ENCODE measurements around the gene C3.

Gene C3

DNA sequence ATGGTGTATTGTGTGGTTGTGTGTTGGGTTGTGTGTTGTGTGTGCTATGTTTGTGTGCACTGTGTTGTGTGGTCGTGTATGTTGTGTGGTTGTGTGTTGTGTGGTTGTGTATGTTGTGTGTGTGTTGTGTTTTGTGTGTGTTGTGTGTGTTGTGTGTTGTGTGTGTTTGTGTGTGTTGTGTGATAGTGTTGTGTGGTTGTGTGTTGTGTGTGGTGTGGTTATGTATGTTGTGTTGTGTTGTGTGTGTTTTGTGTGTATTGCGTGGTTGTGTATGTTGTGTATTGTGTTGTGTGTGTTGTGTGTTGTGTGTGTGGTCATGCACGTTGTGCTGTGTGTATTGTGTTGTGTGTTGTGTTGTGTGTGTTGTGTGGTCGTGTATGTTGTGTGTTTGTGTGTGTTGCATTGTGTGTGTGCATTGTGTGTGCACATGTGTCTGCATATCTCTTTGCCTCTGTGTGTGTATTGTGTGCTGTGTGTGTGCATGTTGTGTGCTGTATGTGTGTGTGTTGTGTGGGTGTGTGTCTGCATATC lies 2.9 kb downstream of the C3 start:
- no peak overlapping the region for H3K4me3 ChIP-seq (ENCODE audit: low read length)
- H3K9me3 ChIP-seq (ENCODE audit: insufficient read depth, low read depth, low read length): no peaks in the 10 kb centered on the region
- H3K9ac ChIP-seq (ENCODE audit: low read depth, low read length): no peak overlapping the region
- H3K27ac ChIP-seq (ENCODE audit: low read depth, low read length): no peak overlapping the region
- no peaks in the 10 kb centered on the region for H3K4me1 ChIP-seq (ENCODE audit: insufficient read depth, low read length)
- WGBS: 78% methylated on average over 4 of the region's 4 CpGs
- no peaks in the 10 kb centered on the region for H3K36me3 ChIP-seq (ENCODE audit: insufficient read depth, low read length)
- no peaks in the 10 kb centered on the region for H3K27me3 ChIP-seq (ENCODE audit: insufficient read depth, low read length)

DNA sequence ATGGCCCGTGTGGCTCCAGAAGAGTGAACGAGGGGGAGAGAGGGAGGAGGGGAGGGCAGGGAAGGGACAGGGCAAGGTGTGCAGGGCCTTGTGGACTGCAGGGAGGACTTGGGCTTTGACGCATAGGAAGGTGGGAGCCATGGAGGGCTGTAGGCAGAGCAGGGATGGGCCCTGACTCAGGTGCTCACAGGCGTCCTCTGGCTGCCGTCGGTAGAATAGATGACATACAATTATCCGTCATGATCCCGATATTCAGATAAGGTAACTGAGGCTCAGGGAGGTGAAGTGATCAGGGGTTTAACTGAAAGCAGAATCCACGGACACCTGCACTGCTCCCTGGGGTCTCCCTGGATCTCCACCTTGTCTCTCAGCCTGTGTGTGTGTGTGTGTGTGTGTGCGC lies 3.4 kb downstream of the C3 start:
- no peak overlapping the region for H3K4me3 ChIP-seq (ENCODE audit: low read length)
- WGBS: 76% methylated on average over 10 of the region's 10 CpGs
- H3K36me3 ChIP-seq (ENCODE audit: insufficient read depth, low read length): no peaks in the 10 kb centered on the region
- no peak overlapping the region for H3K27ac ChIP-seq (ENCODE audit: low read depth, low read length)
- no peaks in the 10 kb centered on the region for H3K4me1 ChIP-seq (ENCODE audit: insufficient read depth, low read length)
- H3K9ac ChIP-seq (ENCODE audit: low read depth, low read length): no peak overlapping the region
- no peaks in the 10 kb centered on the region for H3K9me3 ChIP-seq (ENCODE audit: insufficient read depth, low read depth, low read length)
- no peaks in the 10 kb centered on the region for H3K27me3 ChIP-seq (ENCODE audit: insufficient read depth, low read length)

DNA sequence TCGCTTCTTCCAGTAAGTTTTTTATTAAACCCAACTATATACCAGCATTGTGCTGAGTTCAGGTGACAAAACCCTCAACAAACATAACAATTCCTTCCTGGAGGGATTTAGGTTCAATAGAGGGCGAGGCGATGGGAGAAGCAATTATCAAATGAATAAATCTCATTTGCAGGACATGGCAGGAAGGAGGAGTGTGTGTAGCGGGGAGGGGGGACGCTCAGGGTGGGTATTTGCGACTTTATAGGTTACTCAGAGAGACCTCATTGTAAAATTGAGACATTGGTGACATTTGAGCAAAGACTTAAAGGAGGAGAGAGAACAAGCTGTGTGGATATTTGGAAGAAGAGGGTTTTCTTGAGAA lies 3.9 kb downstream of the C3 start:
- no peak overlapping the region for H3K9ac ChIP-seq (ENCODE audit: low read depth, low read length)
- H3K36me3 ChIP-seq (ENCODE audit: insufficient read depth, low read length): no peaks in the 10 kb centered on the region
- H3K4me1 ChIP-seq (ENCODE audit: insufficient read depth, low read length): no peaks in the 10 kb centered on the region
- no peak overlapping the region for H3K27ac ChIP-seq (ENCODE audit: low read depth, low read length)
- no peaks in the 10 kb centered on the region for H3K9me3 ChIP-seq (ENCODE audit: insufficient read depth, low read depth, low read length)
- no peak overlapping the region for H3K4me3 ChIP-seq (ENCODE audit: low read length)
- peaks cover 3% of the 10 kb centered on the region; the same call in 1 of the 2 replicates for H3K27me3 ChIP-seq (ENCODE audit: insufficient read depth, low read length)
- 54% methylated on average over 6 of the region's 6 CpGs for WGBS

DNA sequence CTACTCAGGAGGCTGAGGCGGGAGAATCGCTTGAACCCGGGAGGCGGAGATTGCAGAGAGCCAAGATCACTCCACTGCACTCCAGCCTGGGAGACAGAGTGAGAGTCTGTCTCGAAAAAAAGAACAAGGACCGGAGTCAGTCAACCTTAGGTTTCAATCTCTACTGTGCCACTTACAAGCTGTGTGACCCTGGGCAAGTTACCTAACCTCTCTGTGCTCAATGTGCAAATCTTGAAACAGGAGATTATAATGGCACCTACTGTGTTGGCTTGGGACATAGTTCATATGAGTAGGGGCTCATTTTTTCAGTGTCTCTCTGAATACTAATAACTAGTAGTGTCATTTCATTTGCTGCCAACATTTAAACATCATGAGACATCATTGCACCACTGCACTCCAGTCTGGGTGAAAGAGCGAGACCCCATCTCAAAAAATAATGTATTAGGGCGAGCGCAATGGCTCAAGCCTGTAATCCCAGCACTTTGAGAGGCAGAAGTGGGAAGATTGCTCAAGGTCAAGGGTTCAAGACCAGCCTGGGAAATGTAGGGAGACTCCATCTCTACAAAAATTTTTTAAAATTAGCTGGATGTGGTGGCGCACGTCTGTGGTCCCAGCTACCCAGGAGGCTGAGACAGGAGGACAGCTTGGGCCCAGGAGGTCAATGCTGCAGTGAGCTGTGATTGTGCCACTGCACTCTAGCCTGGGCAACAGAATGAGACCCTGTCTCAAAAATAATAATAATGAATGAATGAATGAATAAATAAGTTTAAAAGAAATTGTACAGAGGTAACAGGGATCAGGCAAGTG lies 5.5 kb downstream of the C3 start:
- H3K9me3 ChIP-seq (ENCODE audit: insufficient read depth, low read depth, low read length): no peaks in the 10 kb centered on the region
- no peaks in the 10 kb centered on the region for H3K36me3 ChIP-seq (ENCODE audit: insufficient read depth, low read length)
- H3K4me3 ChIP-seq (ENCODE audit: low read length): no peak overlapping the region
- 81% methylated on average over 11 of the region's 11 CpGs for WGBS
- H3K4me1 ChIP-seq (ENCODE audit: insufficient read depth, low read length): no peaks in the 10 kb centered on the region
- H3K9ac ChIP-seq (ENCODE audit: low read depth, low read length): no peak overlapping the region
- H3K27me3 ChIP-seq (ENCODE audit: insufficient read depth, low read length): peaks cover 19% of the 10 kb centered on the region
- H3K27ac ChIP-seq (ENCODE audit: low read depth, low read length): no peak overlapping the region

DNA sequence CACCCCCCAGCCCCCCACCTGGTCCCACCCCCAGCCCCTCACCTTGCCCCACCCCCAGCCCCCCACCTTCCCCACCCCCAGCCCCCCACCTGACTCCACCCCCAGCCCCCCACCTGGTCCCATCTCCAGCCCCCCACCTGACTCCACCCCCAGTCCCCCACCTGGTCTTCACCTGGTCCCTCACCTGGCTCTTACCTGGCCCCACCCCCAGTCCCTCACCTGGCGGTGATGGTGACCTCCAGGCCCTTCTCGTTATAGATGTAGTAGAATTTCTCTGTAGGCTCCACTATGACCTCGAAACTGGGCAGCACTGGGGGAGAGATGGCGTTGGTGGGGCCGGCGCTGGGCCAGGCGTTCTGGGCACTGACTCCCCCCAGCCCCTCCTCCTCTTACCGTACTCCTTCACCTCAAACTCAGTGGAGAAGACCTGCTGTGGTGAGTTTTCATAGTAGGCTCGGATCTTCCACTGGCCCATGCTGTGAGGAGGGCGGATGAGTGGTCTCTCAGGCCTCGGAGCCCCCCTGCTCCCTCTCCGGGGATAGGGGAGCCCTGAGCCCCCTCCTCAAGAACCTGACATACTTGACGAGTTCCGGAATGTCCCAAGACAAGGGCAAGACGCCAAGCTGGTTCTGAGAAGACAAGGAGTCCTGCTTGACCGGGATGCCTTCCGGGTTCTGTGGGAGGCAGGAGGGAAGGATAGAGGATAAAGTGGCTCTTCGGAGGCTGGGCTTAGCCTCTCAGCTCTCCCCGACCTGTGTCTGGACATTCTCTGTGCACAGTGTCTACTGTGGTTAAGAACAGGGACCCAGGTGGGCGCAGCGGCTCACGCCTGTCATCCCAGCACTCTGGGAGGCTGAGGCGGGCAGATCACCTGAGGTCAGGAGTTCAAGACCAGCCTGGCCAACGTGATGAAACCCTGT lies 6.4 kb downstream of the C3 start:
- no peak overlapping the region for H3K9ac ChIP-seq (ENCODE audit: low read depth, low read length)
- H3K27ac ChIP-seq (ENCODE audit: low read depth, low read length): no peak overlapping the region
- no peaks in the 10 kb centered on the region for H3K4me1 ChIP-seq (ENCODE audit: insufficient read depth, low read length)
- no peaks in the 10 kb centered on the region for H3K36me3 ChIP-seq (ENCODE audit: insufficient read depth, low read length)
- no peaks in the 10 kb centered on the region for H3K9me3 ChIP-seq (ENCODE audit: insufficient read depth, low read depth, low read length)
- 87% methylated on average over 21 of the region's 24 CpGs for WGBS
- peaks cover 27% of the 10 kb centered on the region for H3K27me3 ChIP-seq (ENCODE audit: insufficient read depth, low read length)
- H3K4me3 ChIP-seq (ENCODE audit: low read length): no peak overlapping the region

DNA sequence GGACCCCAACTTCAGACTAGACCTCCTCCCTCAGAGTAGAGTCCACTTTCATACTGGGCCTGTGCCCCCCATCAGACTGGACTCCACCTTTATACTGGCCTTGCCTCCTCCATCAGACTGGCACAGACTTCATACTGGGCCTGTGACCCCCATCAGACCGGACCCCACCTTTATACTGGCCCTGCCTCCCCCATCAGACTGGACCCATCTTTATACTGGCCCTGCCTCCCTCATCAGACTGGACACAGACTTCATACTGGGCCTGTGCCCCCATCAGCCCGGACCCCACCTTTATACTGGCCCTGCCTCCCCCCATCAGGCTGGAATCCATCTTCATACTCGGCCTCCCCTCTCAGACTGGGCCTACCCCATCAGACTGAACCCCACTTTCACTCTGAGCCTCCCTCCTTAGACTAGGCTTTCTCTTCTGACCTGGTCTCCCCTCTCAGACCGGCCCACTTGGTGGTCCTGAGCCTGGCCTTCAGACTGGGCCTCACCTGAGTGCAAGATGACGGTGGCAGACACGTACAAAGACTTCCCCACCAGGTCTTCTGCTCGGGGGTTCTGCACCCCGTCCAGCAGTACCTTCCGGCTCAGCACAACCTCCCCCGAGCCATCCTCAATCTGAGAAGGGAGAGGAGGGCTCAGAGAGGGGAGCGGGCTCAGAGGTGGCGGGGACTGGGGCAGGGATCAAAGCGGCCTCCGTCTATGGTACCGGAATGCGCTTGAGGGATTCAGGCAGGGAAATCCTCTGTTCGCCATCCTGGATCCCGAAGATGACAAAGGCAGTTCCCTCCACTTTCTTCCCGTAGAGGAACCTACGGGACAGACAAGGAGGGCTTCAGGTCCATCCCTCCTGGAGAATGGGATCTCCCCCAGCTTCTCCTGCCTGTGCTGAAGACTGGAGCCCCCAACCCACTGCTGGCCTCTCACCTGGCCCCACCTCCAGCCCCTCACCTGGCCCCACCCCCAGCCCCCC lies 7.5 kb downstream of the C3 start:
- Histone ChIP-seq H3K9me3 (ENCODE audit: insufficient read depth, low read depth, low read length) (no peaks in the 10 kb centered on the region), H3K9ac (ENCODE audit: low read depth, low read length) (no peak overlapping the region), H3K36me3 (ENCODE audit: insufficient read depth, low read length) (no peaks in the 10 kb centered on the region), H3K27ac (ENCODE audit: low read depth, low read length) (no peak overlapping the region), H3K4me3 (ENCODE audit: low read length) (no peak overlapping the region), H3K27me3 (ENCODE audit: insufficient read depth, low read length) (peaks cover 29% of the 10 kb centered on the region), H3K4me1 (ENCODE audit: insufficient read depth, low read length) (no peaks in the 10 kb centered on the region)
- WGBS: 89% methylated on average over 20 of the region's 20 CpGs

DNA sequence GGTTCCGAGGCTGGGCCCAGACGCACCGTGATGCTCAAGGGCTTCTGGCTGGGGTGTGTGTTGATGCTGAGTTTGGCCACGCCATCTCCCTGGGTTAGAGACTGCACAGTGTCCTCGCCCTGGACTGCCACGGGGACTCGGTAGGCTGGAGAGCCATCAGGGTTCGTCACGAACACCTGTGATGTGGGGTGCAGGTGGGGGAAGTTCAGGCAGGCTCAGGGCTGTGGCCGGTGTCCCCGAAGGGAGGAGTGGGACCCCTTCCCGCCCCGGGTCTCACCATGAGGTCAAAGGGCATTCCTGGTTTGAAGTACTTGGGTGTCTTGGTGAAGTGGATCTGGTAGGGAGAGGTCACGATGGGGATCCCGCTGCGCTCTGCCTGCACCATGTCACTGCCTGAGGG lies 8.2 kb downstream of the C3 start:
- no peak overlapping the region for H3K4me3 ChIP-seq (ENCODE audit: low read length)
- H3K4me1 ChIP-seq (ENCODE audit: insufficient read depth, low read length): no peaks in the 10 kb centered on the region
- no peaks in the 10 kb centered on the region for H3K9me3 ChIP-seq (ENCODE audit: insufficient read depth, low read depth, low read length)
- peaks cover 29% of the 10 kb centered on the region for H3K27me3 ChIP-seq (ENCODE audit: insufficient read depth, low read length)
- no peaks in the 10 kb centered on the region for H3K36me3 ChIP-seq (ENCODE audit: insufficient read depth, low read length)
- H3K9ac ChIP-seq (ENCODE audit: low read depth, low read length): no peak overlapping the region
- 88% methylated on average over 16 of the region's 16 CpGs for WGBS
- H3K27ac ChIP-seq (ENCODE audit: low read depth, low read length): no peak overlapping the region

DNA sequence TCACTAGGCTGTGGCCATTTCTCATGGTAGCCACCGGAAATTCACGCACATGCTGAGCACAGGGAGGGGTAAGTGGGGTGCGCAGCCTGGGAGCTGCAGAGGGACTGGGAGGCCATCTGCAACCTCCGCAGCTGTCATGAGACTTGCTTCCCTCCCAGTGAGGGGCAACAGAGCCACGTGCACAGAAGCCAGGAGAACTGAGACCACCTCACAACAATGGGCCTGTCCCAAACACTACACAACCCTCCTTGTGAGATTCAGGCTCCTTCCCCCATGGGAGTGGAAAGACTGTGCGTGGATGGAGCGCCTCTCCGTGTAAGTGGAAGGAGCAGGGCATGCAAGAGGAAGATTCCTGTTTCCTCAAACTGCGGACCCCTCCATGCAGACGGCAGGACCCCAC lies 8.8 kb downstream of the C3 start:
- Histone ChIP-seq H3K9ac (ENCODE audit: low read depth, low read length) (no peak overlapping the region), H3K36me3 (ENCODE audit: insufficient read depth, low read length) (no peaks in the 10 kb centered on the region), H3K27ac (ENCODE audit: low read depth, low read length) (no peak overlapping the region), H3K4me3 (ENCODE audit: low read length) (no peak overlapping the region), H3K9me3 (ENCODE audit: insufficient read depth, low read depth, low read length) (no peaks in the 10 kb centered on the region), H3K27me3 (ENCODE audit: insufficient read depth, low read length) (peaks cover 29% of the 10 kb centered on the region), H3K4me1 (ENCODE audit: insufficient read depth, low read length) (no peaks in the 10 kb centered on the region)
- 77% methylated on average over 10 of the region's 10 CpGs for WGBS

DNA sequence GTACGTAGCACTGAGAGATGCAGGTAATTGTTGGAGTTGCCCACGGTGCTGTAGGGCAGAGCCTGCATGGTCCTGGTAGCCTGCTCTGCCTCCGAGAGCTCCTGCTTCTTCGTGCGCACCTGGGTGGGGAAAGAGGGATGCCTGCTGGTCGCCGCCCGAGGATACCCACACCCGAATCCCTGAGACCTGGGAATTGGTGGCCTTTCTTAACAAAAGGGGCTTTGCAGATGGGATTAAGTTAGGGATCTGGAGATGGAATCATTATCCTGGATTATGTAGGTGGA lies 9.4 kb downstream of the C3 start:
- H3K27ac ChIP-seq (ENCODE audit: low read depth, low read length): no peak overlapping the region
- no peaks in the 10 kb centered on the region for H3K4me1 ChIP-seq (ENCODE audit: insufficient read depth, low read length)
- 0 out of 2 replicates have a peak, but pooled peaks cover 3% of the 10 kb centered on the region for H3K9me3 ChIP-seq (ENCODE audit: insufficient read depth, low read depth, low read length)
- H3K9ac ChIP-seq (ENCODE audit: low read depth, low read length): no peak overlapping the region
- WGBS: 75% methylated on average over 9 of the region's 9 CpGs
- peak overlapping the region; percentile 30; the same call in 1 of the 2 replicates for H3K4me3 ChIP-seq (ENCODE audit: low read length)
- H3K36me3 ChIP-seq (ENCODE audit: insufficient read depth, low read length): no peaks in the 10 kb centered on the region
- H3K27me3 ChIP-seq (ENCODE audit: insufficient read depth, low read length): peaks cover 29% of the 10 kb centered on the region

DNA sequence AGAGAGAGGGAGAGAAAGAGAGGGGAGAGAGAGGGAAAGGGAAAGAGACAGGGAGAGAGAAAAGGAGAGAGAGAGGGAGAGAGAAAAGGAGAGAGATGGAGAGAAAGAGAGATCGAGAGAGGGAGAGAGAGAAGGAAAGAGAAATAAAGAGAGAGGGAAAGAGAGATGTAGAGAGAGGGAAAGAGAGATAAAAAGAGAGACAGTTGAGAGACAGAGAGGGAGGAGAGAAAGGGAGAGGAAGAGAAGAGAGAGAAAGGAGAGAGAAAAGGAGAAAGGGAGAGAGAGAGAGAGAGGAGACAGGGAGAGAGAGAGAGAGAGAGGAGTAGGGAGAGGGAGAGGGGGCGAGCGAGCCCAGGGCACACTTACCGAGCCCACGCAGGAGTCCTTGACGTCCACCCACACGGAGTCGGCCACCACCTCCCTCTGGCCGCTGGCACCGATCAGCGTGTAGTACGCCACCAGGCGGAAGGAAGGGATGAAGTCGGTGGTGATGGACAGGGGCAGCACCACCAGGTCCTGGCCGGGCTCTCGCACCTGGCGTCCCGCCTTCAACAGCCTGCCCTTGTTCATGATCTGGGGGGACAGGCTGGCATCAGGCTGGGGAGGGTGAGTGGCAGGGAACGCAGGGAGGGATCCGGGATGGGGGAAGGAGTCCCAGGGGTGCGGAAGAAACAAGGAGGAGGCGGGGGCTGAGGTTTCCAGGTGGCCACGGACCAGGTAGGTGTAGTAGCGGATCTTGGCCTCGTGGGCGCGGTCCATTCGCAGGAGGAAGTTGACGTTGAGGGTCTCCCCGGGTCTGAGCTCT lies 10.0 kb downstream of the C3 start:
- H3K27me3 ChIP-seq (ENCODE audit: insufficient read depth, low read length): peaks cover 29% of the 10 kb centered on the region
- no peak overlapping the region for H3K9ac ChIP-seq (ENCODE audit: low read depth, low read length)
- 0 out of 2 replicates have a peak, but pooled peaks cover 3% of the 10 kb centered on the region for H3K9me3 ChIP-seq (ENCODE audit: insufficient read depth, low read depth, low read length)
- H3K27ac ChIP-seq (ENCODE audit: low read depth, low read length): no peak overlapping the region
- H3K36me3 ChIP-seq (ENCODE audit: insufficient read depth, low read length): no peaks in the 10 kb centered on the region
- WGBS: 63% methylated on average over 30 of the region's 30 CpGs
- peak overlapping the region; percentile 30 for H3K4me3 ChIP-seq (ENCODE audit: low read length)
- H3K4me1 ChIP-seq (ENCODE audit: insufficient read depth, low read length): no peaks in the 10 kb centered on the region

Data from HUES64 (cell line).